ENCODE results near the gene FLG.
"Not testable (repeated sequence)": the region's sequence is repeated elsewhere in the genome, so short reads cannot be mapped to it uniquely, and the experiment has no call there.

The FLG gene

DNA sequence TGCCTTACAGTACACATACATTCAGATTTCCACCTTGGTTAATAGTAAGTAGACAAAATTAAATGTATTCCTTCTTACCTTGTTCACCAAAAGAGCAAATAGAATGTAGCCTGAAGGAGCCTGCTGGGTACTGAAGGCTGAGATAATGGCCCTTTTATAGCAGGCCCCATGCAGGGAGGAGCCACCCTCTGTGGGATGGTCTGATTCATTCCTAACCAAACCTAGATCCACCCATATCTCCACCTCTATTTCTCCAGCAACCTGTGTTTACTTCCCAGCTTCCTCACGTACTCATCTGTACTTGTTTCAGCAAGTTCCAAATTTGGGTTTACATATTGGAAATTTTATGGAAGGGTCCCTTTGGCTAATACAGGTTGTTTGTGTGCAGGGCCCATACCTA is at the start of gene FLG:
TSS of gene FLG (minus strand) at position 129 of the 400 bp plus-strand sequence. CDS start 9,783 bp downstream, outside the sequence.
- in situ Hi-C loops (cut with MboI; ENCODE audit: low sequenced_read_pairs) = no loop called here

DNA sequence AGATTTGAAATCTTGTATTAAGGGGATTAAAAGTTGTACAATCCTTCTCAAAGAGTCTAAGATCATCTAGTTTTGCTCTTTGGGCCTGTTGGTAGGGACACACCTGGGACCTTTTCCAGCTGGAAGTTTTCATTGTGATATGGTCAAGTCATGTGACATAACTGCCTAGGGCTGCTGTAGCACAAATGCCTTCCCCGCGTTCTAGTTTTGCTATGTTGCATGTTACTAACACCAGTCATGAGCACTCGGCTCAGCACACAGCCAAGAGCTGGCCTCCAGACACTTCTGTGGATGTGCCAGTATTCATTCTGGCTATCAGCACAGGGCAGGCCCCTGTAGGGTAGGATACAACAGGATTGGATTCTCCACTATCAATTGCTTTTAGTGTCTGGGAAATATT is 49.4 kb upstream of the FLG start:
- in situ Hi-C loops (cut with MboI; ENCODE audit: low sequenced_read_pairs) = no loop called here

DNA sequence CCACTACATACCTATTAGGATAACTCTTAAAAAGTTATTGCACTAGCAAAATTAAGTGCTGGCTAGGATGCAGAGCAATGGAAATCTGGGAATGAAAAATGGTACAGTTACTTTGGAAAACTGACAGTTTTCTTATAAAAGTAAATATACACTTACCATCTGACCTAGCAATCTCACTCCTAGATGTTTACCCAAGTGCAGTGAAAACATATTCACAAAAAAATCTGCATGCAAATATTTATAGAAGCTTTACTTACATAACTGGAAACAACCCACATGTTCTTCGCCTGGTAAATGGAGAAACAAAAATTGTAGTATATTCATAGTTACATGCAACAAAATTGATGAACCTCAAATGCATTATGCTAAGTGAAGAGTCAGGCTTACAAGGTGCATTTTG is 47.6 kb upstream of the FLG start:
- in situ Hi-C loops (cut with MboI; ENCODE audit: low sequenced_read_pairs) = no loop called here

DNA sequence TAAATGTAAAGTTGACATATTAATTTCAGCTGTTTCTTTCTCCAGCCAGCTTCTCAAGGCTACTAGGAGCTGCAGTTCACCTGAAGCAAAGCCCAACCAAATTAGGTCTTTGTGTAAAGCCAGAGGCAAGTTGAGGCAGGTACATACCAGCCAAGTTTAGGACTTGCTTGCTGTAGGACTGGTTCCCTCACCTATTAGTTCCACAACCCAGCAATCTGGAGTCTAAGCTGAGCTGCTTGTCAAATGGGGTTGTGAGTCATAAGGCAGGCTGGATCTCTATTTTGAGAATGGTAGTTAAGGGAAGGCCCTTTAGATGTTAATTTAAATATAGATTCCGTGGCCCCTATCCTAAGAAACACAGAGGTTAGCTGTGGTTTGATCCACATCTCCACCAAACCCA is 42.4 kb upstream of the FLG start:
- in situ Hi-C loops (cut with MboI; ENCODE audit: low sequenced_read_pairs) = no loop called here

DNA sequence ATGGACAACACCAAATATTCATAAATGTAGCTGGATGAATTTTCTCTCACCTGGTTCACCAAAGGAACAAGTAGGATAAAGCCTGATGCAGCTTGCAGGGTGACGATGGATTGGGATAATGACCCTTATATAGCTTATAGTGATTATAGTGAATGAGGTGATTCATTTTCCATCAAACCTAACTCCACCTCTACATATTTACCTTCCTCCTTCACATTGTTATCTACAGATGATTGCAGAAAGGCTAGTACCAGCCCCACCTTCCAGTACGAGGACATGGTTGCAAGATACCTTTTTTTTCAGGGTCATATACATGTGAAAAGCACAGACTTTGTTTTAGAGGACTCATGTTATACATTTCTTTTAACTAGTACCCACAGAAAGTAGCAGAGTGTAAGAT is 34.9 kb upstream of the FLG start, which contains the start of gene FLG2:
TSS of gene FLG2 (minus strand) at position 101 of the 400 bp plus-strand sequence. CDS start 1,122 bp downstream, outside the sequence.
- in situ Hi-C loops (cut with MboI; ENCODE audit: low sequenced_read_pairs) = no loop called here

DNA sequence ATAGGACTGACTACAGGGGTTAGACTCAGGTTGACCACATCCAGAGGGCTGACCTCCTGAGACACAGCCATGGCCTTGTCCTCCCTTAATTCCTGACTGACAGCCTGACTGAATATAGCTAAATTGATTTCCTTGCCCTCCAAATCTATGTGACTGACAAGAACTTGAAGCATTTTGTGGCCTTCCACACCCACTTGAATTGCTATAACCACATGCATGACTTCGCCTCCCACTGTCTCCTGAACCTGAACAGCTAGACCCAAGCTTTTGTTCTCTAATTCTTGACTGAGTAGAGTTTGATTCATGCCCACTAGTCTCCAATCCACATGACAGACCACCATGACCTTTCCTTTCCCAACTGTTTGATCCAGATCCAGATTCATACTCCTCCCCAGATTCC is 31.7 kb upstream of the FLG start:
- in situ Hi-C loops (cut with MboI; ENCODE audit: low sequenced_read_pairs) = no loop called here

DNA sequence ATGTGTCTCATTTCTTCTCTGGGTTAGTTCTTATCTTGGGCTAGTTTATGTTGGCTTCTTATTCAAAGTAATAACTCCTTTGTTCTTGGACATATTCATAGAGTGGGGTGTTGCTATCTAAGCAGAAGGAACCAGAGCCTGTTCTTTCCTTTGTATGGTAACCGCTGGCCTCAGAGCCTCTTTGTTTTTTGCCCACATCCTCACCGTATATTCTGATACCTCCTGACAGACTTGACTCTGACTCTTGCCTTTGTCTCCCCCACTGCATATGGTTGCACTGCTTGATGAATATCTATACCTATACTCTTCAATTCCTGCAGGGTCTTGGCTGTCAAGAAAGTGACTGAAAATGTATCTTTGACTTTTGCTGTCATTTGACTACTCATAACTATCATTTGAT is 24.6 kb upstream of the FLG start:
- in situ Hi-C loops (cut with MboI; ENCODE audit: low sequenced_read_pairs) = no loop called here

DNA sequence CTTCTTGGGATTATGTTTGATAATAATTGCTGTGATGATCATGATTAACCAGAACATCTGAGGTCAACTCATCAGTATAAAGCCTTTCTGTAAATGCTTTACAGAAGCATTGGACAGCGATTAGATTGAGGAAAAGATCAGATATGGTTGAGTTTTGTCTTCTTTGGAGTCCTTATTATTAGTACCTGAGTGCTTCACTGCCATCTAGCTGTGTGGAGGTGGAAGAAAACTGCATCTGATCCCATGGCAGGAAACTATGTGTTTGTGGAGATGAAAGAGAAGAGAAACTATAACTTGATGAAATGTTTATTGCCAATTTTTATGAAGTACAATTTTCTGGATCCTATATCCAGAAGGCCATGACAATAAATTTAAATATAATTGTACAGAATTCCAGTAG is 23.4 kb upstream of the FLG start:
- in situ Hi-C loops (cut with MboI; ENCODE audit: low sequenced_read_pairs) = no loop called here

DNA sequence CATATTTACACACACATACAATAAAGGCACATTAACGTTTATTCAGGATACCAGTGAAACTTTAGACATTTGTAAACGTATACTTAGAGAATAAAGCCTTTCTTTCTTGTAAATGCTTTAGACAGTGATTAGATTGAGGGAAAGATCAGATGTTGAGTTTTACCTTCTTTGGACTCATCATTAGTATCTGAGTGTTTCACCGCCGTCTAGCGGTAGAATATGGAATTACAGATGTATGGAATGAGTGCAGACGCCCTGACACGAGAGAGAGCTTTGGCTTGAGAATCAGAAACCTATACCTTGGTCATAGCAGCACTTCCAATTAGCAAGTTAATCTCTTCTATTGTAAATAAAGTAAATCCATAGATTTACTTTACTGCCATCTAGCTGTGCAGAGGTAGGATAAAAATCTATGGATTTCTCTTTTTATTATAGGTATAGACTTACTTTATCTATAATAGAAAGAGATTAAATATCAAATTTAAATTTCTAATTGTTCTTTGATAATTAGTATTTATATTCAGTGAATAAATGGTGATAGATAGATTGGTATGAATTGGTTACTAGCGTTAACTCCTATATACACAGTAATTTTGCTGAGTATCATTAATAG is 22.2 kb upstream of the FLG start:
- in situ Hi-C loops (cut with MboI; ENCODE audit: low sequenced_read_pairs) = no loop called here

DNA sequence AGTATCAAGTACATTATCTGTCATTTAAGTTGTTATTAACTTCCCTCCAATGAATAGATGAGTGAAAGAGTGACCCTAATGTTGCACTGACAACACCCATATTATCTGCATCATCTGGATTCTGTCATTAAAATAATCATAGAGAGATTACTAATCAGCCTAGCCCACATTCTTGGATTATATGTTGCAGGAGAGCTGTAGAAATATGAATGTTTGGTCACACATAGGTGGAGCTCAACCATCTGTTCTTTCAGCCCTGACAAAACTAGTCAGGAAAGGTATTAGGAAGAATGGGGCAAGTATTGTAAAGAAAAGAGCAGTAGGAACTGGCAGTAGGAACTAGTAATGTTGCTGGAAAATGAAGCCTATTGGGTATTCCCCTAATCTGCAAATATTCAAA is 19.4 kb upstream of the FLG start:
- in situ Hi-C loops (cut with MboI; ENCODE audit: low sequenced_read_pairs) = no loop called here

DNA sequence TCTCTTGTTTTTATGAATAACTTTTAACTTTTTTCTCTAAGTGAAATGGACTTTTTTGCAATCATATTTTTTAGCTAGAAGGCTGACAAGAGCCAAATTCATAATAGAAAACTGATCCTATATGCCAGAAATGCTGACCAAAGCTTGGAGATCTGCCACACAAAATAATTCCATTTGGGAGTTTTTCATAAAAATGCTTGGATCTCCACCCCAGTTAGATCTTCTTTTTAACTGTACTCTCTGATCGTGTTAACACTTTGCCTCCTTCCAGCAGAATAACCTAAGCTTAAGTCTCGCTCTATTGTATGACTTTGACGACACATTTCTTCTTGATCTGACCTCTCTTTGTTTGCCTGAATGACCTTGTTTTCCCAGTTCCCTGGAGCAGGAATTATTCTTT is 18.0 kb upstream of the FLG start:
- in situ Hi-C loops (cut with MboI; ENCODE audit: low sequenced_read_pairs) = no loop called here

DNA sequence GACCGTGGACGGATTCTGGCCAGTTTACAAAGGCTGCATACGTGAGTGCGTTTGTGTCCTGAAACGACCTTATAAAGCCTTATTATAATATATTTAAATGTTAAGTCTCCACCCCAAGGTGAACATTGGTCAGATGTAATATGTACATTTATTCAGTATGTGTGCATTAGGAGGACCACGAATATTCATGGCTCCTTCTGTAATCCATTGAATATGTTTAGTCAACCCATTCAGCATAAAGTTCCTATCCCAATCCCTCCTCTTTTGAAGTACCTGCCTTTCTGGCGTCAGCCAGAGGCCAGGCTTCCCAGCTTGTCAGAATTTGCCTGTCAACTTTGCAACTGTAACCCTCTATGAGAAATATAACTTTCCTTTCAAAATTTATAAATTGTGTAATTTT is 10.4 kb upstream of the FLG start:
- in situ Hi-C loops (cut with MboI; ENCODE audit: low sequenced_read_pairs) = no loop called here

DNA sequence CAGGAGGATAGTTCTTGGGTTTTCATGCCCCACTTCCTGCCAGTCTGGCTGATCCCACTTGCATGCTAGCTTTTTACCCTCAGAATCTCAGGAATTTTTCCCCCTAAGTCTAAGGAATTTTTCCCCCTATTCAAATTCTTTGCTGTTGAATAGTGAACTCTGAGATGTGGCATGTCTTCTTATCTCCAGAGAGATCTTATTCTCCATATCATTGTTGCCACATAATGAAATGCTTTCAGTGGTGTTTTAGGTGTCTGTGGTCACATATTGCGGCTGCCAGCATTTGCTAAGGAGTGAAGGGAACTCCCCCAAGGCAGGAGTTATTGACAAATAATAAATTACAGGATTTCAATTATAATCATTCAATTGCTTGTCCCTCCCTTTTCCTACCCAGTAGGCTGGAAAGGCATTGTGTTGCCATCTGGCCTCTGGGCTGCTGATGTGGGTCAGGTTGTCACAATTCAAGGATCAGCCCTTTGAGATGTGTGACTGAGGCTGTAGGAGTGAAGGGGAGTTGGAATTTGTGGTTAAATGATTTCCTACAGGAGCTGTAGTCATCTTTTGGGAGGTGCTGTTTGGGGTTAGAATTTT is 3.9 kb upstream of the FLG start:
- in situ Hi-C loops (cut with MboI; ENCODE audit: low sequenced_read_pairs) = no loop called here

DNA sequence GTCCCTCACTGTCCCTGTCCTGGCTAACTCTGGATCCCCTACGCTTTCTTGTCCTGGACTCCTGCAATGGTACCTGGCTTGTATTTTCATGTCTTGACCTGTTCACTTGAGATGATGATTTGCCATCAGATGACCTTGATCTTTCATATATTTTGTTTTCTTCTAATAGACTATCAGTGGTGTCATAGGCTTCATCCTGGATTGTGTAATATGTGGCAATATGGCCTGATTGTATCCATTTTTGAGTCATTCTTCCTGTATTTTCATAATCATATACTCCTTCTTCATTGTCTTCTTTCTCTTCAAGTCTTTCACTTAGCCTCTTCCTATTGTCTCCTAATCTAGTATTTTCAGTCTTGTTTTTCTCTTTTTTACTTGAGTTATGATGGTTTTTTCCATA is 11.1 kb downstream of the FLG start:
- in situ Hi-C loops (cut with MboI; ENCODE audit: low sequenced_read_pairs) = no loop called here

DNA sequence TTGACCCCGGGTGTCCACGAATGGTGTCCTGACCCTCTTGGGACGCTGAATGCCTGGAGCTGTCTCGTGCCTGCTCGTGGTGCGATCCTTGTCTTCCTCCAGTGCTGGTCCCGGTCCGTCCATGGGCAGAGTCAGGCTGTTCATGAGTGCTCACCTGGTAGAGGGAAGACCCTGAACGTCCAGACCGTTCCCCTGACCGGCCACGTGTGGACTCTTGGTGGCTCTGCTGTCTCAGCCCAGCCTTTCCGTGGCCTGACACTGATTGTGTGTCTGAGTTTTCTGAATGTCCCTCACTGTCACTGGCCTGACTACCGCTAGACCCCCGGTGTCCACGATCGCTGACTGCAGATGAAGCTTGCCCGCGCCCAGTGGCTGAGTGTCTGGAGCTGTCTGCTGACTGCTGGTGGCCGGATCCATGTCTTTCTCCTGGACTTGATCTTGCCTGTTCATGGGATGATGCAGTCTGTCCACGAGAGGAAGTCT is 11.7 kb downstream of the FLG start:
- in situ Hi-C loops (cut with MboI; ENCODE audit: low sequenced_read_pairs) = no loop called here

DNA sequence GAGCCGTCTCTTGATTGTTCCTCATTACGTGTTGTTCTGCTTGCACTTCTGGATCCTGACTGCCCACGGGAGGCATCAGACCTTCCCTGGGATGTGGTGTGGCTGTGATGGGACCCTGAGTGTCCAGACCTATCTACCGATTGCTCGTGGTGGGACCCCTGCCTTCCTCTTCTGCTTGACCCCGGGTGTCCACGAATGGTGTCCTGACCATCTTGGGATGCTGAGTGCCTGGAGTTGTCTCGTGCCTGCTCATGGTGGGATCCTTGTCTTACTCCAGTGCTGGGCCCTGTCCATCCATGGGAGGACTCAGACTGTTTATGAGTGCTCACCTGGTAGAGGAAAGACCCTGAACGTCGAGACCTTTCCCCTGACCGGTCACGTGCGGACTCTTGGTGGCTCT is 12.9 kb downstream of the FLG start:
- in situ Hi-C loops (cut with MboI; ENCODE audit: low sequenced_read_pairs) = not testable (repeated sequence)

DNA sequence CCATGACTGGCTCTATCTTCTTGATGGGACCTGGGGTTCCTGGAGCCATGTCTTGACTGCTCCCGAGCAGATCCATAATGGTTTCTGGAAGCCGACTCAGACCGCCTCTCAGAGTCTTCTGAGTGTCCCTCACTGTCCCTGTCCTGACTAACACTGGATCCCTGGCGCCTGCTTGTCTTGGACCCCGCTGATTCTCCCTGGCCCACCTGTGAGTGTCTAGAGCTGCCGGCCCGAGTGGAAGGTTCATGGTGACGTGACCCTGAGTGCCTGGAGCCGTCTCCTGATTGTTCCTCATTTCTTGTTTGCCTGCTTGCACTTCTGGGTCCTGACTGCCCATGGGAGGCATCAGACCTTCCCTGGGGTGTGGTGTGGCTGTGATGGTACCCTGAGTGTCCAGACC is 15.1 kb downstream of the FLG start:
- in situ Hi-C loops (cut with MboI; ENCODE audit: low sequenced_read_pairs) = no loop called here

DNA sequence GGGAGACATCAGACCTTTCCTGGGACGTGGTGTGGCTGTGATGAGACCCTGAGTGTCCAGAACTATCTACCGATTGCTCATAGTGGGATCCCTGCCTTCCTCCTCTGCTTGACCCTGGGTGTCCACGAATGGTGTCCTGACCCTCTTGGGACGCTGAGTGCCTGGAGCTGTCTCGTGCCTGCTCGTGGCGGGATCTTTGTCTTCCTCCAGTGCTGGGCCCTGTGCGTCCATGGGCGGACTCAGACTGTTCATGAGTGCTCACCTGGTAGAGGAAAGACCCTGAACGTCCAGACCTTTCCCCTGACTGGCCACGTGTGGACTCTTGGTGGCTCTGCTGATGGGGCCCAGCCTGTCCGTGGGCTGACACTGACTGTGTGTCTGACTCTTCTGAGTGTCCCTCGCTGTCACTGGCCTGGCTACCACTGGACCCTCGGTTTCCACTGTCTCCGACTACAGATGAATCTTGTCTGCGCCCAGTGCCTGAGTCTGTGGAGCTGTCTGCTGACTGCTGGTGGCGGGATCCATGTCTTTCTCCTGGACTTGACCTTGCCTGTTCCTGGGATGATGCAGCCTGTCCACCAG is 15.6 kb downstream of the FLG start:
- in situ Hi-C loops (cut with MboI; ENCODE audit: low sequenced_read_pairs) = not testable (repeated sequence)

DNA sequence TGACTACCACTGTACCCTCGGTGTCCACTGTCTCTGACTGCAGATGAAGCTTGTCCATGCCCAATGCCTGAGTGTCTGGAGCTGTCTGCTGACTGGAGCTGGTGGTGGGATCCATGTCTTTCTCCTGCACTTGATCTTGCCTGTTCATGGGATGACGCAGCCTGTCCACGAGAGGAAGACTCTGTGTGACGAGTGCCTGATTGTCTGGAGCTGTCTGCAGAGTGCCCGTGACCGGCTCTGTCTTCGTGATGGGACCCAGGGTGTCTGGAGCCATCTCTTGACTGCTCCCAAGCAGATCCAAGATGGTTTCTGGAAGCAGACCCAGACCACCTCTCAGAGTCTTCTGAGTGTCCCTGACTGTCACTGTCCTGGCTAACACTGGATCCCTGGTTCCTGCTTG is 16.3 kb downstream of the FLG start:
- in situ Hi-C loops (cut with MboI; ENCODE audit: low sequenced_read_pairs) = not testable (repeated sequence)

DNA sequence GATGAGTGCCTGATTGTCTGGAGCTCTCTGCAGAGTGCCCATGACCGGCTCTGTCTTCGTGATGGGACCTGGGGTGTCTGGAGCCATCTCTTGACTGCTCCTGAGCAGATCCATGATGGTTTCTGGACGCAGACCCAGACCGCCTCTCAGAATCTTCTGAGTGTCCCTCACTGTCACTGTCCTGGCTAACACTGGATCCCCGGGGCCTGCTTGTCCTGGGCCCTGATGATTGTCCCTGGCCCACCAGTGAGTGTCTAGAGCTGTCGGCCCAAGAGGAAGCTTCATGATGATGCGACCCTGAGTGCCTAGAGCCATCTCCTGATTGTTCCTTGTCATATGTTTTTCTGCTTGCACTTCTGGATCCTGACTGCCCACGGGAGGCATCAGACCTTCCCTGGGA is 17.1 kb downstream of the FLG start:
- in situ Hi-C loops (cut with MboI; ENCODE audit: low sequenced_read_pairs) = not testable (repeated sequence)

DNA sequence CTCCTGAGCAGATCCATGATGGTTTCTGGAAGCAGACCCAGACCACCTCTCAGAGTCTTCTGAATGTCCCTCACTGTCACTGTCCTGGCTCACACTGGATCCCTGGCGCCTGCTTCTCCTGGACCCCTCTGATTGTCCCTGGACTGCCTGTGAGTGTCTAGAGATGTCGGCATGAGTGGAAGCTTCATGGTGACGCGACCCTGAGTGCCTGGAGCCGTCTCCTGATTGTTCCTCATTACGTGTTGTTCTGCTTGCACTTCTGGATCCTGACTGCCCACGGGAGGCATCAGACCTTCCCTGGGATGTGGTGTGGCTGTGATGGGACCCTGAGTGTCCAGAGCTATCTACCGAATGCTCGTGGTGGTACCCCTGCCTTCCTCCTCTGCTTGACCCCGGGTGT is 18.9 kb downstream of the FLG start:
- in situ Hi-C loops (cut with MboI; ENCODE audit: low sequenced_read_pairs) = not testable (repeated sequence)

DNA sequence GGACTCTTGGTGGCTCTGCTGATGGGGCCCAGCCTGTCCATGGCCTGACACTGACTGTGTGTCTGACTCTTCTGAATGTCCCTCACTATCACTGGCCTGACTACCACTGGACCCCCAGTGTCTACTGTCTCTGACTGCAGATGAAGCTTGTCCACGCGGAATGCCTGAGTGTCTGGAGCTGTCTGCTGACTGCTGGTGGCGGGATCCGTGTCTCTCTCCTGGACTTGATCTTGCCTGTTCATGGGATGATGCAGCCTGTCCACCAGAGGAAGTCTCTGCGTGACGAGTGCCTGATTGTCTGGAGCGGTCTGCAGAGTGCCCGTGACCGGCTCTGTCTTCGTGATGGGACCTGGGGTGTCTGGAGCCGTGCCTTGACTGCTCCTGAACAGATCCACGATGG is 20.3 kb downstream of the FLG start:
- in situ Hi-C loops (cut with MboI; ENCODE audit: low sequenced_read_pairs) = not testable (repeated sequence)

All from HL-60/S4 treated with phorbol 12-myristate 13-acetate at 8.2 ng/mL for 4 days and 3 days (cell line).